IMR-90 (cell line): ENCODE measurements around the gene RGS16. TPM values are rescaled to one million over a fixed set of nuclear protein-coding genes. Genes with fewer than 3 reads are reported as not detected.

Source experiments
- ATAC-seq: fragments of 200-7000 bp; cut with Tn5 transposase; 2 replicates; pipeline ENCODE4 v1.9.1; 2020; ENCODE audit warnings: low read depth, mild to moderate bottlenecking, moderate library complexity
- BruUV-seq: library from RNA; stranded (reverse); fragments of 400-500 nt; replicated peaks from 2 replicates; lab custom pipeline; 2021; lab: Mats Ljungman, UMichigan
- CTCF ChIA-PET: fragments of 300-600 bp; formaldehyde crosslinking; extraction: SDS; loops from one replicate; lab custom pipeline; 2021; ENCODE audit warnings: antibody characterized with exemption; lab: Yijun Ruan, JAX
- POLR2A ChIA-PET: fragments of 300-600 bp; sonication (Branson Sonifier 250); formaldehyde crosslinking; loops from one replicate; lab custom pipeline; 2022; ENCODE audit warnings: antibody characterized with exemption; ENCODE audit not compliant: unreplicated experiment; lab: Charles Lee
- DNase-seq: peaks from one replicate; pipeline ENCODE4 v3.0.0; 2013
- H2AFZ ChIP-seq: replicated peaks from 2 replicates; pipeline ENCODE3; 2013; ENCODE audit warnings: low read length, mild to moderate bottlenecking; ENCODE audit not compliant: poor library complexity
- H2AK5ac ChIP-seq: 2 replicates; pipeline ENCODE4 v1.6.1; 2013; ENCODE audit warnings: low read depth, low read length, inconsistent platforms
- H2AK9ac ChIP-seq: replicated peaks from 2 replicates; pipeline ENCODE3; 2013; ENCODE audit warnings: mild to moderate bottlenecking, low read depth, low read length, moderate library complexity; ENCODE audit not compliant: poor library complexity
- H2BK120ac ChIP-seq: 2 replicates; pipeline ENCODE4 v1.6.1; 2013; ENCODE audit warnings: low read depth, low read length, inconsistent platforms
- H2BK15ac ChIP-seq: 3 replicates; pipeline ENCODE4 v1.6.1; 2013; ENCODE audit warnings: low read depth, low read length, inconsistent platforms
- H2BK20ac ChIP-seq: 2 replicates; pipeline ENCODE4 v1.6.1; 2013; ENCODE audit warnings: low read depth, mild to moderate bottlenecking, inconsistent platforms, low read length, moderate library complexity
- H2BK5ac ChIP-seq: 2 replicates; pipeline ENCODE4 v1.6.1; 2013; ENCODE audit warnings: mild to moderate bottlenecking, low read depth, low read length, inconsistent platforms; ENCODE audit not compliant: poor library complexity, severe bottlenecking
- H3K14ac ChIP-seq: replicated peaks from 2 replicates; pipeline ENCODE4 v1.6.1; 2013; ENCODE audit warnings: low read depth, low read length, inconsistent platforms
- H3K18ac ChIP-seq: 2 replicates; pipeline ENCODE4 v1.6.1; 2013; ENCODE audit warnings: low read depth, low read length, control low read depth
- H3K23ac ChIP-seq: 2 replicates; pipeline ENCODE4 v1.6.1; 2013; ENCODE audit warnings: low read depth, low read length, inconsistent platforms
- H3K27ac ChIP-seq: 2 replicates; pipeline ENCODE4 v1.5.1; 2013; ENCODE audit warnings: mild to moderate bottlenecking, control low read depth, low read length; ENCODE audit not compliant: insufficient read depth
- H3K27me3 ChIP-seq: 2 replicates; pipeline ENCODE4 v1.6.1; 2013; ENCODE audit warnings: low read length; ENCODE audit not compliant: control insufficient read depth, insufficient read depth
- H3K36me3 ChIP-seq: 2 replicates; pipeline ENCODE4 v1.6.1; 2013; ENCODE audit warnings: low read length, mixed read lengths; ENCODE audit not compliant: control insufficient read depth, insufficient read depth
- H3K4ac ChIP-seq: 2 replicates; pipeline ENCODE4 v1.6.1; 2013; ENCODE audit warnings: low read depth, low read length, inconsistent platforms
- H3K4me1 ChIP-seq: 2 replicates; pipeline ENCODE4 v1.6.1; 2013; ENCODE audit warnings: low read length, mixed read lengths; ENCODE audit not compliant: control insufficient read depth, insufficient read depth
- H3K4me2 ChIP-seq: 2 replicates; pipeline ENCODE4 v1.6.1; 2013; ENCODE audit warnings: low read depth, mild to moderate bottlenecking, control low read depth, low read length, moderate library complexity
- H3K4me3 ChIP-seq: 2 replicates; pipeline ENCODE4 v1.5.1; 2013; ENCODE audit warnings: low read depth, mild to moderate bottlenecking, control low read depth, low read length, moderate library complexity; ENCODE audit not compliant: insufficient read depth
- H3K56ac ChIP-seq: 2 replicates; pipeline ENCODE4 v1.6.1; 2013; ENCODE audit warnings: low read length, inconsistent platforms; ENCODE audit not compliant: insufficient read depth; ENCODE audit errors: extremely low read depth
- H3K79me1 ChIP-seq, 2 experiments: 2 replicates each; pipeline ENCODE4 v1.6.1; 2013; ENCODE audit warnings: low read length in 2 of 2, inconsistent platforms in 1 of 2, low read depth in 1 of 2
- H3K9ac ChIP-seq: 2 replicates; pipeline ENCODE4 v1.6.1; 2013; ENCODE audit warnings: low read depth, low read length, control low read depth
- H3K9me1 ChIP-seq: 2 replicates; pipeline ENCODE4 v1.6.1; 2013; ENCODE audit warnings: low read length, inconsistent platforms; ENCODE audit not compliant: insufficient read depth
- H3K9me3 ChIP-seq: 2 replicates; pipeline ENCODE4 v1.6.1; 2013; ENCODE audit warnings: low read length; ENCODE audit not compliant: control insufficient read depth, insufficient read depth
- H4K20me1 ChIP-seq: 2 replicates; pipeline ENCODE4 v1.6.1; 2013; ENCODE audit warnings: low read length, inconsistent platforms; ENCODE audit not compliant: insufficient read depth
- H4K5ac ChIP-seq: 2 replicates; pipeline ENCODE4 v1.6.1; 2013; ENCODE audit warnings: mild to moderate bottlenecking, low read depth, low read length, control low read depth
- H4K8ac ChIP-seq, 2 experiments: 2 replicates each; pipeline ENCODE4 v1.6.1; 2013; ENCODE audit warnings: low read depth in 2 of 2, low read length in 2 of 2, control low read depth in 1 of 2, inconsistent platforms in 1 of 2
- H4K91ac ChIP-seq: 2 replicates; pipeline ENCODE4 v1.6.1; 2013; ENCODE audit warnings: low read depth, low read length, inconsistent platforms; ENCODE audit not compliant: insufficient read depth
- BHLHE40 ChIP-seq: fragments of 150-350 bp; IDR thresholded peaks from 2 replicates; pipeline ENCODE4 v1.6.1; 2016; ENCODE audit warnings: mild to moderate bottlenecking, low read depth, low read length
- CEBPB ChIP-seq: IDR thresholded peaks from 2 replicates; pipeline ENCODE4 v1.6.1; 2012; ENCODE audit warnings: low read depth, low read length, improper control_type of control experiment
- CHD1 ChIP-seq: IDR thresholded peaks from 2 replicates; pipeline ENCODE4 v1.6.1; 2012; ENCODE audit warnings: low read depth, low read length, improper control_type of control experiment
- CTCF ChIP-seq: conservative IDR thresholded peaks from 2 replicates; pipeline ENCODE4 v1.5.1; 2012; ENCODE audit warnings: mild to moderate bottlenecking, low read depth, low read length, improper control_type of control experiment
- ELK1 ChIP-seq: fragments of 150-350 bp; IDR thresholded peaks from 2 replicates; pipeline ENCODE4 v1.6.1; 2016; ENCODE audit warnings: low read depth, mild to moderate bottlenecking, low read length, moderate library complexity, borderline replicate concordance
- FOS ChIP-seq: fragments of 150-350 bp; IDR thresholded peaks from 2 replicates; pipeline ENCODE4 v1.6.1; 2016; ENCODE audit warnings: low read depth, low read length
- MAFK ChIP-seq: IDR thresholded peaks from 2 replicates; pipeline ENCODE4 v1.6.1; 2012; ENCODE audit warnings: low read depth, low read length, improper control_type of control experiment
- MAZ ChIP-seq: IDR thresholded peaks from 2 replicates; pipeline ENCODE4 v1.6.1; 2012; ENCODE audit warnings: low read depth, mild to moderate bottlenecking, low read length, improper control_type of control experiment, moderate library complexity, borderline replicate concordance
- MXI1 ChIP-seq: IDR thresholded peaks from 2 replicates; pipeline ENCODE4 v1.6.1; 2012; ENCODE audit warnings: low read depth, mild to moderate bottlenecking, low read length, moderate library complexity, borderline replicate concordance
- NFE2L2 ChIP-seq: fragments of 150-350 bp; IDR thresholded peaks from 2 replicates; pipeline ENCODE4 v1.6.1; 2016; ENCODE audit warnings: low read depth, mild to moderate bottlenecking, low read length
- POLR2A ChIP-seq: IDR thresholded peaks from 2 replicates; pipeline ENCODE4 v1.6.1; 2012; ENCODE audit warnings: mild to moderate bottlenecking, low read depth, low read length
- RAD21 ChIP-seq: IDR thresholded peaks from 2 replicates; pipeline ENCODE4 v1.6.1; 2012; ENCODE audit warnings: low read length, improper control_type of control experiment
- RCOR1 ChIP-seq: IDR thresholded peaks from 2 replicates; pipeline ENCODE4 v1.6.1; 2012; ENCODE audit warnings: mild to moderate bottlenecking, low read length, improper control_type of control experiment; ENCODE audit not compliant: insufficient replicate concordance
- RFX5 ChIP-seq: IDR thresholded peaks from 2 replicates; pipeline ENCODE4 v1.8.0; 2012; ENCODE audit warnings: low read depth, mild to moderate bottlenecking, low read length, moderate library complexity
- SMC3 ChIP-seq: fragments of 150-350 bp; IDR thresholded peaks from 2 replicates; pipeline ENCODE4 v1.6.1; 2016; ENCODE audit warnings: low read depth, mild to moderate bottlenecking, antibody characterized with exemption, low read length, moderate library complexity
- USF2 ChIP-seq: fragments of 150-350 bp; IDR thresholded peaks from 2 replicates; pipeline ENCODE4 v1.6.1; 2017; ENCODE audit warnings: mild to moderate bottlenecking, antibody characterized with exemption, low read length, low read depth
- WGBS, 2 experiments: methylation state at CpG; one replicate each; pipeline versions ENCODE4 v1.1.5 to v1.1.7; 2013; ENCODE audit warnings: missing lambda C conversion rate in 2 of 2; ENCODE audit not compliant: insufficient read length in 1 of 2; ENCODE audit errors: extremely low coverage in 2 of 2; 5-methylcytosine and 5-hydroxymethylcytosine counted together
- dilution Hi-C: fragments of 300-500 bp; cut with HindIII; formaldehyde crosslinking; loops from one replicate; pipeline ENCODE4 v1.14.3; 2018; ENCODE audit warnings: low sequenced_read_pairs; ENCODE audit not compliant: unreplicated experiment
- in situ Hi-C: fragments of 300-500 bp; cut with MboI; formaldehyde crosslinking; loops from 3 replicates; pipeline ENCODE4 v1.14.3; 2019; ENCODE audit warnings: low sequenced_read_pairs, inconsistent platforms, mixed read lengths
- intact Hi-C: fragments of 100-400 bp; cut with micrococcal nuclease; formaldehyde crosslinking; loops from 2 replicates; pipeline ENCODE4 v1.10.0; 2022
- polyA plus RNA-seq, 3 experiments: library from polyadenylated mRNA; depleted of rRNA; stranded (reverse); fragments of >200 nt; gene quantifications; 2 replicates each; pipeline ENCODE4 v1.2.3, GENCODE V29; 2012; ENCODE audit warnings: low replicate concordance in 1 of 3
- total RNA-seq: library from RNA; depleted of rRNA; stranded (reverse); fragments of >200 nt; gene quantifications from 2 replicates; pipeline ENCODE4 v1.2.3, GENCODE V29; 2012

Gene RGS16
- total and polyA plus RNA-seq, 2 of the 4 experiments (the other 2 are of a cell fraction), result 0.15 to 0.18 TPM

GRCh38 chr1:182608236-182608635, 4.0 kb upstream of the RGS16 start:
- ChIA-PET CTCF (interaction anchor here (0.6 to 1.3 kb wide), 2 partner anchors 174 to 230 kb away, joined by 3 to 4 read pairs; no protein-coding TSS in a partner anchor), POLR2A (interaction anchor here (0.5 kb wide), 1 partner anchor 149 kb away, joined by 11 read pairs; no protein-coding TSS in a partner anchor)
- Histone ChIP-seq H3K4me3 (no peak overlapping the region), H3K18ac (no peak overlapping the region), H3K9me3 (no peaks in the 10 kb centered on the region), H3K56ac (no peak overlapping the region), H3K4me1 (peaks cover 2% of the 10 kb centered on the region; the same call in 1 of the 2 replicates), H3K14ac (no peak overlapping the region), H4K20me1 (no peaks in the 10 kb centered on the region), H3K27ac (no peak overlapping the region), H3K9me1 (no peaks in the 10 kb centered on the region), H2BK20ac (no peak overlapping the region), H3K9ac (no peak overlapping the region), H2BK5ac (no peak overlapping the region), H2BK120ac (no peak overlapping the region), H2AFZ (no peak overlapping the region), H2AK5ac (no peak overlapping the region), H2AK9ac (no peak overlapping the region), H4K5ac (no peak overlapping the region), H3K4ac (no peak overlapping the region), H3K23ac (no peak overlapping the region), H3K79me1 (no peaks in the 10 kb centered on the region), H3K36me3 (no peaks in the 10 kb centered on the region), H3K4me2 (no peak overlapping the region), H4K8ac (peak overlapping the region in 1 of 2 experiments; percentile 40; a peak in 1 of 4 replicates), H3K27me3 (peaks cover 10% of the 10 kb centered on the region), H2BK15ac (no peak overlapping the region), H4K91ac (no peak overlapping the region)
- no peak for TF ChIP-seq FOS
- TF ChIP-seq MXI1, result no peak
- no peak for TF ChIP-seq MAZ
- TF ChIP-seq CTCF, result no peak
- TF ChIP-seq USF2, result no peak
- no peak for TF ChIP-seq SMC3
- TF ChIP-seq RAD21, result no peak
- no peak for TF ChIP-seq ELK1
- no peak for TF ChIP-seq MAFK
- TF ChIP-seq RFX5, result no peak
- TF ChIP-seq CEBPB, result no peak
- TF ChIP-seq NFE2L2, result no peak
- no peak for TF ChIP-seq CHD1
- TF ChIP-seq RCOR1, result no peak
- no peak for TF ChIP-seq BHLHE40
- TF ChIP-seq POLR2A, result no peak
- no peak for DNase-seq
- intact Hi-C loops, result no loop called here
- in situ Hi-C loops, result no loop called here
- WGBS, 2 experiments, result no CpG with 5 or more reads among the region's 2 CpGs
- dilution Hi-C loops, result no loop called here
- ATAC-seq, result no peak
- no TSS peak for BruUV-seq
